NOMO-1 treated with dmso at 0.1 percent for 144 hours (cell line): Measurements from ENCODE around the gene LRRTM3.

Experiments
- DNase-seq: peaks from one replicate; lab custom pipeline; 2025; ENCODE audit not compliant: unreplicated experiment; lab: John Stamatoyannopoulos, UW

Gene LRRTM3

DNA sequence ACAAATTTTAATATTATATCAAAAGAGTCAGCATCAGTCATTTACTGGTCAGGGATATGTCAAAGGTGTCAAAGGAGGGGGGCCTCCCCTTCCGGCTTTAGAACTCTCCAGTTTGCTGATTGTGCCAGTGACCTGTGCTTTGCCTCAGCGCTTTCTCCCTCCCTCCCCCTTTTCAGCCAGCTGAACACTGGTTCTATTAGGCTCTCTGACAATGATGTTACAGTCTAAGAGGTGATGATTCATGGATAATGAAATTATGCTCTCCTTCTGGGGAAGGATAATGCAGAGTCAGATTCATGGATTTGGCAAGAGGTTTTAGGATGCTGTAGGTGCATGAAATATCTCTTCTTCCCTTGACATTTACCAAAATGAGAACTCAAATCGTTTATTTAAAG is 6.1 kb downstream of the LRRTM3 start:
- no peak for DNase-seq

DNA sequence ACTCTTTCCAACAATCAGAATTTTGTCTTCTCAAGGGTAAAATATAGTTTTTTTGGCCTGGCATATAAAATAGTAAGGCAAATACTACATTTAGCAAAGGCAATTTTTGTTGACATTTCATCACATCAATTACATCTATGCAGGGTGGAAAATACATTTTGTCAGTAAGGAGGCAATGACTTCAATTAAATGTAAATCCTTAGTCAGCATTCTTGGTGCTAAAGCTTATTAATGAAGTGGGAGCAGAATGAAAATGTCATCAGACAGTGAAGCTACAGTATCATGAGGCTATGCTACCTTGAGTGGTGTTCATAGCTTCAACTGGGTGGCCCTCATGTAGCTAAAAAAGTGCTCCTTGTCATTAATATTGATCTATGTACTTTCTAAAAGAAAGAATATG is 8.9 kb downstream of the LRRTM3 start:
- DNase-seq = no peak

DNA sequence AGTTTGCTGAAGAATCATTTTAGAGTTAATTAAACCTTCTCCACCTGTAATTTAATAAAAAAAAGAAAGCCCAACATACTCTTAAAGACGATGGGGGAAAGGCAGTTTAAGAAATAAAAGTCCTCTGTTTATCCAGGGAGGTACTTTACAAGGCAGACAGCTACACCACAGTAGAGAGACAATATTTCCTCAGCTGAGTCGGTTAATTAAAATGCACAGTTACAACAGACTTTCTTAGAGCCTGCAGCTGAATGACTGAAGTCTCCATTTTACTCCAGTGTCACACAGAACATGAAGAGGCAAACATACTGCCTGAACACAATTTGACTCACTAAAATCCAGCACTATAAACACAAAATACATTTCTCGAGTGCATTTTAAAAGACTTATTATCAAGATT is 15.1 kb downstream of the LRRTM3 start:
- no peak for DNase-seq

DNA sequence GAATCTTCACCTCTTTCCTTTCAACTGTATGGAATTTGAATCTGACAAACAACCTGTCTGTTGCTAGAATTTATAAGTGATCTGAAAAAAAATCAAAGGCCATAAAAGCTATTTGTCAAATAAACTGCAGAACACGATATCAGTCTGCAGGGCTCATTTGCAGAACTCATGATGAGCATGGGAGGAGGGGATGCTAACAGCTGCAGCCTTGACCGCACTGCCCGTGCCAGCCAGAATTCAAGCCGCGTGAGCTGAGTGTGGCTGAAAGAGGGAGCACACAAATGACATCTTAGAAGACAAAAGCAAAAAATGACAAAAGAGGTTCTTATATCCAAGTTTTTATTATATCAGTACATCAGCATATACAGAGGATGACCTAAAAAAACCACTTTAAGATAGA is 15.7 kb downstream of the LRRTM3 start:
- no peak for DNase-seq

DNA sequence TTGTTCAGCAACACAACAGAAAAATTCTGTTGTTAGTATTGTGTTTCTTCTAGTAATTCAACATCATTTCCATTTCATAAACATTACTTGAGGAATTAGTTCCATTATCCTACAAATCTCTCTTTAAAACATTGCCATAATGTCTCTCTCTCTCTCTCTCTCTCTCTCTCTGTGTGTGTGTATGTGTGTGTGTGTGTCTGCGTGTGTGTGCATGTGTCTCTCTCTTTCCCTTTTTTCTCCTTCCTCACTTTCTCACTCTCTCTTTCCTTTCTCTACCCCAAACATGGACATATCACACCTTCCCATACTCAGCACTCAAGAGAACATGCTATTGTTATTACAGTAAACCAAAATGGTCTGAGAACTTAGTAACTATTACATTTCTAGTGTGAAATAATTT is 16.6 kb downstream of the LRRTM3 start:
- no peak for DNase-seq

DNA sequence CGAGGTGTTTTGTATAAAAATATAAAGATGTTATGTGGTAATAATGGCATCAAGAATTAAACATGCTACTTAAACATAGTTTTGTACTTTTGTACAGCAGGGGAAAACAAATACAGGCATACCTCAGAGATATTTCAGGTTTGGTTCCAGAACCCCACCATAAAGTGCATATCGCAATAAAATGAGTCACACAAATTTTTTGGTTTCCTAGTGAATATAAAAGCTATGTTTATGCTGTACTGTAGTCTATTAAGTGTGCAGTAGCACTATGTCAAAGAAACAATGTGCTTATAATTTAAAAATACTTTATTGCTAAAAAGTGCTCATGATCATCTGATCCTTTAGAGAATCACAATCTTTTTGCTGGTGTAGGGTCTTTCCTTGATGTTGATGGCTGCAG is 17.8 kb downstream of the LRRTM3 start:
- DNase-seq = no peak

DNA sequence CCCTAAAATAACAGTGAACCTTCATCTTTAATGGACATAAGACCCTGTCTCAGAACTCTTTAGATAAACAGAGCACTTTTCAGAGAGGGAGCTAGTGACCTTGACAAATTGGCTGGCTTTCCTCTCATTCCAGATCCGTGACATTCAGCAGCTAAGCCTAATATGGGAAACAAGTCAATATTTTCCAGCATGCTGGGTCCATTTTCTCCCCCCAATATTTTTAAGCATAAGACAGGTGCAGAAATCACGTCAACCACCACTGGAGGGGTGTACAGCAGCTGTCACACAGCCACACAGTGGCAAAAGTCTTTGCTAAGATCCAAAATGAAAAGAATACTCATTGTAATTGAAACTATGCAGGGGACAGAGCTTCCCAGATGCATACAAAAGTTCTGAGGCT is 26.1 kb downstream of the LRRTM3 start:
- no peak for DNase-seq

DNA sequence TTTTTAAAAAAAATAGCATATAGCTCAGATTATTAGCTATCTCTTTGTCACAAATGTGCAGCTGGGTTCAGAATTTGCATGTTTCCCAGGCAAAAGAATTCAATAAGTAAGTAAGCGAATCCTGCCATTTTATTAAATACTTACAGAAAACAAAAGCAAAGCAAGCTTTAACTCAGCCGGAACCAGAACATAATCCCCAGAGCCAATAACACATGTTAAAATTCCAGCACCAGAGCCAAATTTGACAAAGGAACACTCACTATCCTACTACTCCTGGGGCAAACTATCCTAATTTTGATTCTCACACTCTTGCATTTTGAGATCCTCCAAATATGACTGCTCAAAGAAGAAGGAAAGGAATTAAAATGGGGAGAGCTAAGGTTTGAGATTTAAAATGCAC is 32.6 kb downstream of the LRRTM3 start:
- no peak for DNase-seq

DNA sequence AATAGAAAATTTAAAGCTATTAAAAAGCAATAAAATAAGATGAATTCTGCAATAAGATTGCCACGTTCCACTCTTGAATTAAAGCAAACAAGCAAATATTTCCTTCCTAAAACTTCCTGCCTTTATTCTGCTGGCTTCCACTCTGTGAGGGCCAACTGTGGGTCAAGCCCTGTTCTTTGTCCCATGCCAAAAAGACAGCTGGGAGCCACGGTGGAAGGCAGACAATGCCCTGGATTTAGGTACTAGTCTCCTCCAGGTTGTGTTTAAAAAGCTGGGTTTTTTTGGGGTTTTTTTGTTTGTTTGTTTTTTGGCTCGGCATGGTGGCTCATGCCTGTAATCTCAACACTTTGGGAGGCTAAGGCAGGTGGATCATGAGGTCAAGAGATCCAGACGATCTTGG is 39.1 kb downstream of the LRRTM3 start:
- no peak for DNase-seq

DNA sequence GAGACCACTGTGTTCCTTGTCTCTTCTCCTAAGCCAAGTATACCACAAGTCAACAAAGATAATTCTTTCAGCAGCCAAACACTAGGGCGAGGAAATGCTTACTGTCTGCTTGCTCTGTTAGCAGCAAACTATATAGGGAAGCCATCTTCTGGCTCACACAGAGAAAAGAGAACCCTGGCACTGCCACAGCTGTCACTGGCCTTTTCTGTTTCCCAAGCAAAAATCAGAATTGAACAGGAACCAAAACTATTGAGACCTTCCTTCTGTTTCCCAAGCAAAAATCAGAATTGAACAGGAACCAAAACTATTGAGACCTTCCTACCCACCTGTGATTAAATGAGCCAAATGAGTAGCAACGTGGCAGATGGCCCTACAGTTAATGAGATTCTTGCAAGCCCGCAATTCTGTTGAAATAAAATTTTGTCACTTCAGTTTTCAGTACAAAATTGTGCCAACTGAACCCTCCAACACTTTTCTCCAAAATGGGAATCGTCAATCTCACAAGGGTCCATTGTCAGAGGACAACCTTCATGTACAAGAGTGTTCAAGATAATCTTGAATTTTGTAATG is 54.5 kb downstream of the LRRTM3 start:
- DNase-seq = no peak

DNA sequence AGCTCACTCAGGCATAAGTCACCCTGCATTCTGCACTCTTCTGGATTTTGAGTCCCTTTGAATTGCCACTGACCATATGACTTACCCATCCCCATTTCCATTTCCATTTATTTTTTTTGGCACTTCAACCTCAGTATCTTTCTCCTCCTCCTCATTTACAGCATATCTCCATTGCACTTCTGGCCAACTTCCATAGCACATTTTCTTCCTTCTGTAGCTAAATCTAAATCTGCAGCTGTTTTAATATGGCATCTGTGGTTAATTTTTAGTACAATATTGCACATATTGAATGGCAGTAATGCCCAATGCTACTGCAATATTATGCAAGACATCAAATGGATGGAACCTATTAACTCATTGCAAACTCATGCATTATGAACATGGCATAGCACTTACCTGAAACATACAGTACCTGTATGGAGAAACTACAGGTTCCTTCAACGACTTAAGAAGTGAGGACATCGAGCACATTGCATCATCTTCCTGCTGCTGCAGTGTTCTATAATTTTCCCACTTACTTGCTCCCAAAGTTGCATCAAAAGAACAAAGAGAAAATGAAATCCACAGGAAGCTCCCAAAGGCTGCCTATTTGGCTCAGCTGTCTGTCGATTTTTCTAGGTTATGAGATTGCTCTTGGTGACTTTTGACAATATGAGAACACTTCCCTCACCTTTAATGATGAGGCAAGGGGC is 55.7 kb downstream of the LRRTM3 start:
- DNase-seq = no peak

DNA sequence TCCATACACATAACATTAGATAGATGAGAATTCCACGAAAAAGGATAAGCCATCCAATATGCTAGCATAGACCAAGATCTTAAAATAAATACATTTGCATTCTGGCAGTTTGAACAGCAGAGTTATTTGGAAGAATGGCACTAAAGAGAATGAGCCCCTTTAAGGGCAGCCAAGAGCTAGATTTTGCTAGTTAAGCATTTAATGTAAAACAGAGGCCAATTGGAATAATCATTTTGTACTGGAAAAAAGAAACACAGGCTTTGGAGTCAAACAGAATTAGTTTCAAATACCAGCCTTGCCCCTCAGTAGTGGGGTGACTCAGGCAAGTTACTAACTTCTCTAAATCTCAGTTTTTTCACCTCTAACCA is 56.2 kb downstream of the LRRTM3 start:
- DNase-seq = no peak

DNA sequence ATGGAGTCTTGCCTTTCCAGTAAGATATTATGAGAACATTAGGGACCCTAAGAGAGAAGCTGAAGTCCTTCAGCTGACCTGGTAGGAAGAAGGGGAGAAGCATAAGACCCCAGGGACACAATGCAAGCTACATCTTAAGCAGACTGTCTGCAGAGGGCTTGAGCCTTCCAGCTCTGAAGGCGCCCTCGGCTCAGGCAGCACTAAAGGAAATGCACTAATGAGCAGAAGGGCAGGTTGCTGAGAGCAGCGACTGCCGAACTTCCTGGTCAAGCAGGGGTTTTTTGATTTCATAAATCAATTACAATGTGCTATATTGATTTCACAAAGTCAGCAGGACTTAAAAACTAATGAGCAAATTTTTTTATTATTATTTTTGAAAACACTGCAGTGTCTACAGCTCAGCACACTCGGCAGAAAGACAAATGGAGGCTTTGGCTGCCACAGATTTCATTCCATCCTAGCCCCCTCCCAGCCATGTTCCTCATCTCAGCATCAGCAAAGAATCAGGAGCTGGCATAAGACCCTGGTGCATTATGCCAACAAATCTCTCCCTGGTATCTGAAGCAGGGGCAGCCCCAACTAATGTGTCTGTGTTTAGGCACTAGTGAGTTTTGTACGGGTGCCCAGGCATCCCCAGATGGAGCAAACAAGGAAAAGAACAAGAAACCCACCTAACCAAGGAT is 57.1 kb downstream of the LRRTM3 start:
- no peak for DNase-seq

DNA sequence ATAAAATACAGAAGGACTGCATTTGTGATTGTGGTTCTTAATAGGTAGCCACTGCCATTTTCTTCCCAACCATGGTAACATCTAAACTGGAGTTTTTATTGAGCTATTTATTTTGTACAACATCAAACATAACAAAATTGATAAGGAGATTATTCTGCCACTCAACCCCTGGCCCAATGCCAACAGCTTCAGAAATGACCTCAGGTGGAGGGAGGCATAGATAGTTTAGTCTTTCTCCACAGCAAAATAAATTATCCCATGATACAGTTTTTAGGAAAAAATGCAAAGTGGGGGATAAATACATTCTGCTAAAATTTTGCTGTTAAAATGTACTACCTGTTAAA is 57.6 kb downstream of the LRRTM3 start:
- DNase-seq = no peak

DNA sequence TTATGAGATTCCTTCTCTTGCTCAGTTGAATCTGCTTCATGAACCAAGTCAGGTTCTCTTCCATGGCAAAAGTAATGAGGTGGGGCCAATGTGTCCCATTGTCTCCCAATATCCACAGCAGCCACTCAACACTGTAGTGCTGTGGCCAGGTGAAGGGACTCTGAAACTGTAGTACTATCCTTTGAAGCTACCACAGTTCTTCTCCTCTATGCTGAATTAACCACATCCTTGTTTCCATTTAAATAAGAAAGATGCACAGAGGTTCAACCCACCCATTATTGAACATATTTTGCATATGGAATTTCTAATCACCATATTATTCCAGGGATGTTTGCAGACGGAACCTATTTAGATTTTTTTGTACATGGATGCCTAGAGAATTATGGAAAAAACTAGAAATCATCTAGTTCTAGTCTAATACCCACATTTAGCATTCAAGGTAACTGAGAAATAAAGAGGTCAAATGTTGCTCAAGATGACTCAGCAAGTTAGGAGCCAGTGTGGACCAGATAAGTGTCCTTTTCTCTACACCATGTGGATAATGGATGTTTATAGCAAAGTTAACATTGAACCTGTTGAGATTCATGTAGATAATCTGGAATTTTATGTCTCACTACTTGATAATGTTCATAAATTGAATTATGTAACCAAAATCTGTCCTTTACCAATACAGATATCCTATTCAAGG is 64.5 kb downstream of the LRRTM3 start:
- no peak for DNase-seq

DNA sequence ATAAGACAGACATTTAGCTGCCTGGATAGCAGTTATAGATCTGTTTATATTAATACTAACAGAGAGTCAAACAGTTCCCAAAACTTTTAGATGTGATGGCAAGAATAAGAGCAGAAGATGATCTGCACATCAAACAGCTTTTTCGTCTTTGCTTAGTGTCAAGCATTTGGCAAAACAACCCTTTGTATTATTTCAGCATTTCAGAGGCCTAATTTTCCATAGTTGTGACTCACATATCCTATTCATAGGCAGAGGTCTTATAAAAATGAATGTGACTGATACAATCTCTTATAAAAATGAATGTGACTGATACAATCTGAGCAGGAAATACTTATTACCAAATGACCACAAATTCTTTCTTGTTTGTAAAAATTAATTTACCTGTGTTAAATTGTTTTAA is 71.2 kb downstream of the LRRTM3 start:
- no peak for DNase-seq

DNA sequence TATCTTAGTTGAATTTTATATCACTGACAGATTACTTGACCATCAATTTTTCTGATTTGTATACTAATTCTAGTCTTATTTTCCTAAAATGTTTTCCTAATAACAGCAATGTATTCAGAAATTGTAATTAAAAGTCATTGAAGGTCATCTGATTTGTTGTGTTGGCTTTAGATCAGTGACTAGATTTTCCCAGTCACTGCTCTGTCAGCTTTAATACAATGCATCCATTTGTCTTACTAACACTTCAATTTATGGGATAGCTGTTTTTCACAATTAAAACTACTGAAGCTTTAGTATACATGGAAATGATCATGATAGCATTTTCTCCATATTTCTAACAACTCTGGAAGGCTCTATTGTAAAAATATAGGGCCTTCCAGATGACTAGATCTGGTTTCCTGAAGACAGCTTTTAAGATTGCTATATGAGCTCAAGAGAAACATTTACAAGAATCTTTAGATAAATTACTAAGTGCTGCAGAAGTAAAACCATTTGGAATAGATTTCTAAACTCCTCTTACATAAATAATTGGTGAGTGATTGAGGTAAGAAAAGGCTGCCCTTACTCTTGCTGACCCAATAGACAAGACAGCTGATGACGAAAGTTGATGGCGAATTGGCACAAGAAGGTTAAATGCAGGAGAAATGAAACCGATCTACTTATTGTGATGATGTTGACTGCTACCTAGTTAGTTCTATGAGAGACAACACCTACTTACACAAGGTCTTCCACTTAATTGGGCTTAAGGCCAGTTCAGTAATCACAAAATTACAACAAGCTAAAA is 74.1 kb downstream of the LRRTM3 start:
- DNase-seq = no peak

DNA sequence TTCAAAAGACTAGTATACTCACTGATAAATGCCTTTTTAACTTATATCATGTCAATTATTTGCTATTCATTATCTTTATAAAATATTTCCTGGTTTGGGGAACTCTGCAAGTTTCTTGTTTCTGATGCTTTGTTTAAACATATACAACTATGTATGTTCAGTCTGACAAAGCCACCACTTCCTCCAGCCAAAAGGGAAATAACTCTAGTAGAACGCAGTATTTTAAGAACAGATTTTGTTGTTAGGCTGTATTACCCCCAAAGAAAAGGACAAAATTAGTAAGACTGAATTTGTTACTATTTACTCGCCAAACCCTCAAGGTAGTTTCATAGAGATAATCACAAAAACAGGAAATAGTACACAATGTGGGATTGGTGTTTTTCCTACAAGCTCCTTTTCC is 78.9 kb downstream of the LRRTM3 start:
- DNase-seq = no peak

DNA sequence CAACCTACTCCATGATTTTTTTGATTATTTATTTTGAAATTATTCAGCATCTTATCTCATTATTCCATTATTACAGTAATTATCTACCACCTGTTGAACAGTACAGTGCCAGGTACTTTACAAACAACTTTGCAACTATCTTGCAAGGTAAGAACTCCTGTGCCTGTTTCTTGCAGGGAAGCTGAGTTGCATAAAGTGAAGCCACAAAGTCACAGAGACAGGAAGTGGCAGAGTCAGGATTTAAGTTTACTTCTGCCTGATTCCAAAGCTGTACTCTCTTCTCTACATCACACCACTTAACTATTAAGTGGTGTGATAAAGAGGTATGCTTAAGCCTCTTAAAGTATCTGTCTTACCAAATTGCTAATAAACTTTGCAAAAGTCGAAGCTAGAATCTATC is 80.1 kb downstream of the LRRTM3 start:
- no peak for DNase-seq

DNA sequence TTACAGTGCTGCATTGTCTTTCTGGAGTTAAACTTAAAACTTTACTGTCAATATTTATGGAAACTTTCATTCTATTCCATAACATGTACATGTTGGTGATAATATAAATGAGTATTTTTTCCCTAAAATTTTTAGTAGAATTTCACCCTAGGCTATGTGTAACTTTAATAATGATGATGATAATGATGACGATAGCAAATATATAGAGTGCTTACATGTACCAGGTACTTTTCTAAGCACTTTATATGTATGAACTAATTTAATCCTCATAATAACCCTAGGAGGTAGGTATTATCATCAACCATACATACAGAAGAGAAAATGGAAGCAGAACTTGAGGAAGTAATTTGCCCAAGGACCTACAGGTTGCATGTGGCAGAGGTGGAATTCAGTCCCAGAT is 85.6 kb downstream of the LRRTM3 start:
- DNase-seq = no peak

DNA sequence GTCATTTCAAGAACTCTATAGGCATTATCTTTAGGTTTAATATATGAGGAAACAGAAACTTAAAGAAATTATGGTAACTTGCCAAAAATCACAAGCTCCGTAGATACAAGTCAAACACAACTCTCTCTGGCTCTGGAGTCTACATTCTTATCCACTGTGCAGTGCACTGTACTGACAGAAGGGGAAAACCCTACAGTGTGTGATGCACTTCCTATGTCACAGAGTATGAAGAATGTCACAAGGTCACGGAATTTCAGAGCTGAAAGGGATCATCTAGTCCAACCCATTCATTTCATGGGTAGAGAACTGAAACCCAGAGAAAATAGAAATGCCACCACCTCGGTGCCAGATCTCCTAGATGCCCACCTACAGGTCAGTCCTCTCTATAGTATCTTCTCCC is 86.1 kb downstream of the LRRTM3 start:
- DNase-seq = no peak

DNA sequence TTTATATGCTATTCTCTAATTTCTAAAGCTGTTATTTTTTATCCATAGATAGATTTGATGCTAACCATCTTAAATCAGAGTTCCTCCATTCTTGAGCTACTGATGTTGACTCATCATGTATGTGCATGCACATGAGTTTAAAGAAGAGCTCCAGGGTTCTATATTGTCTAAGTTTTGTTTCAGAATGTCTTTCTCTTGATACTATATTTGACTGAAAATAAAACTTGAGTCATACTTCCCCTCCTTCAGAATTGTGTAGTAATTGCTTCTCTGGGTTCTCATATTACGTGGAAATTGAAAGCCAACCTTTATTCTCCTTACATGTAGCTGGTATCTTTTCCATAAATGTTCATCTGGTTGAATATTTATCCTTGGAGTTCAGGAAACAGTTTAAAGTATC is 89.4 kb downstream of the LRRTM3 start:
- no peak for DNase-seq
